Measurements from ENCODE around the gene EPN1. TPM values are rescaled to one million over a fixed set of nuclear protein-coding genes. Genes with fewer than 3 reads are reported as not detected.
A peak's percentile ranks its signal among the peaks of the same experiment; 100 is the strongest.

Gene EPN1
- total RNA-seq, 1 donor from 2014 or later: 145 TPM

DNA sequence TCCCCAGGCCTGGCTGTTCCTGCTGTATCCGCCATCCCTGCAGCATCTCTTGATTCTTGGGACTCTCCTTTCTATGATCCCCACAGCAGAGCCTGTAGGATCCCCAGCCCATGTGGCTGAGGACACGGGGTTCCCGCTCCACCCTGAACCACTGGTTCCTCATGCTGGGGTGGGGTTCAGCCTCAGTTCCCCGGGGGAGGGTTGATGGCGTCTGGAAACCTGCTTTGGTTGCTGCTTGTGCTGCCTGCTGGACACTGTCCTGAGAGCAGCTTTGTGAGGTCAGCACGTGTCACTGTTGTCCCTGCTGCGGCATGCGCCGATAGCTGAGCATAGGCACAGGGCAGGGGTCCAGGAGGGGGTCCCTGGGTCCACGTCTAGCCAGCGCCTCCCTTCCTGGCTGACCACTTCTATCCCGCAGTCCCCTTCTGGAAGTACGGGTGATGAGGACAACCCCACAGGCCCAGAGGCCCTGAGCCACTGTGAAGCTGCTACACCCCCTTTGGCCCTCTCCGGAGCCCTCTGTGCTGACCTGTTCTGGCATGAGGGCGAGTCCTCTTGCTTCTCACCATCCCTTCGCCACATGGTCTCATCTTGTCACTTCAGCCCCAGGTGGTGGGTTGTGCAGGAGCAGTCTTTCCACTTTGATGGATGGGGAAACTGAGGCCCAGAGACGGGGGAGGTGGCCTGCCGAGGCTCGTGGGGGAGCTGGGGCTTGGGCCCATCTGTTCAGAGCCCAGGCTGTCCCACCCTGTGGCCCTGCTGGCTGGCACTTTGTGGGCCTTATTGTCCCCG, 5.5 kb downstream of the EPN1 start:
- Histone ChIP-seq H2AFZ (ENCODE audit: low read depth, low read length) (no peak overlapping the region), H3K9me3 (ENCODE audit: insufficient read depth, low read depth, low read length) (no peaks in the 10 kb centered on the region), H3K9ac (ENCODE audit: low read length) (no peak overlapping the region), H3K4me1 (ENCODE audit: insufficient read depth, low read length) (peaks cover 26% of the 10 kb centered on the region), H4K20me1 (ENCODE audit: insufficient read depth, low read length) (peaks cover 93% of the 10 kb centered on the region), H3K4me2 (ENCODE audit: low read length) (no peak overlapping the region), H3K79me2 (ENCODE audit: insufficient read depth, low read length) (peaks cover 95% of the 10 kb centered on the region), H3K27me3 (ENCODE audit: insufficient read depth, low read length) (no peaks in the 10 kb centered on the region), H3K36me3 (ENCODE audit: insufficient read depth, low read length) (peaks cover 4% of the 10 kb centered on the region), H3K27ac (ENCODE audit: low read depth, low read length) (peak overlapping the region; percentile 6), H3K4me3 (ENCODE audit: insufficient read depth, low read depth, low read length) (no peak overlapping the region)
- Mint-ChIP-seq H3K4me1 (ENCODE audit: low read depth, unreplicated experiment) (peaks cover 31% of the 10 kb centered on the region), H3K36me3 (ENCODE audit: low read depth, unreplicated experiment) (peaks cover 19% of the 10 kb centered on the region), H3K9me3 (ENCODE audit: unreplicated experiment) (no peaks in the 10 kb centered on the region), H3K27ac (ENCODE audit: unreplicated experiment) (no peak overlapping the region), H3K27me3 (ENCODE audit: low read depth, unreplicated experiment) (no peaks in the 10 kb centered on the region), H3K4me3 (ENCODE audit: unreplicated experiment) (no peak overlapping the region)
- FAIRE-seq: no peak
- no peak for TF ChIP-seq EZH2 (IDR thresholded peaks at IDR 0.05; ENCODE audit: insufficient read depth, low read length)
- TF ChIP-seq, protein P1, sequence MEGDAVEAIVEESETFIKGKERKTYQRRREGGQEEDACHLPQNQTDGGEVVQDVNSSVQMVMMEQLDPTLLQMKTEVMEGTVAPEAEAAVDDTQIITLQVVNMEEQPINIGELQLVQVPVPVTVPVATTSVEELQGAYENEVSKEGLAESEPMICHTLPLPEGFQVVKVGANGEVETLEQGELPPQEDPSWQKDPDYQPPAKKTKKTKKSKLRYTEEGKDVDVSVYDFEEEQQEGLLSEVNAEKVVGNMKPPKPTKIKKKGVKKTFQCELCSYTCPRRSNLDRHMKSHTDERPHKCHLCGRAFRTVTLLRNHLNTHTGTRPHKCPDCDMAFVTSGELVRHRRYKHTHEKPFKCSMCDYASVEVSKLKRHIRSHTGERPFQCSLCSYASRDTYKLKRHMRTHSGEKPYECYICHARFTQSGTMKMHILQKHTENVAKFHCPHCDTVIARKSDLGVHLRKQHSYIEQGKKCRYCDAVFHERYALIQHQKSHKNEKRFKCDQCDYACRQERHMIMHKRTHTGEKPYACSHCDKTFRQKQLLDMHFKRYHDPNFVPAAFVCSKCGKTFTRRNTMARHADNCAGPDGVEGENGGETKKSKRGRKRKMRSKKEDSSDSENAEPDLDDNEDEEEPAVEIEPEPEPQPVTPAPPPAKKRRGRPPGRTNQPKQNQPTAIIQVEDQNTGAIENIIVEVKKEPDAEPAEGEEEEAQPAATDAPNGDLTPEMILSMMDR (IDR thresholded peaks at IDR 0.05; ENCODE audit: insufficient read depth, low read depth, low read length): no peak
- DNase-seq (ENCODE audit: low read depth): no peak

GRCh38 chr19:55681131-55682092, 6.4 kb downstream of the EPN1 start:
- Mint-ChIP-seq H3K36me3 (ENCODE audit: low read depth, unreplicated experiment) (peaks cover 19% of the 10 kb centered on the region), H3K9me3 (ENCODE audit: unreplicated experiment) (no peaks in the 10 kb centered on the region), H3K4me3 (ENCODE audit: unreplicated experiment) (no peak overlapping the region), H3K27ac (ENCODE audit: unreplicated experiment) (no peak overlapping the region), H3K27me3 (ENCODE audit: low read depth, unreplicated experiment) (no peaks in the 10 kb centered on the region), H3K4me1 (ENCODE audit: low read depth, unreplicated experiment) (peaks cover 33% of the 10 kb centered on the region)
- Histone ChIP-seq H3K9me3 (ENCODE audit: insufficient read depth, low read depth, low read length) (no peaks in the 10 kb centered on the region), H3K4me1 (ENCODE audit: insufficient read depth, low read length) (peaks cover 19% of the 10 kb centered on the region), H3K9ac (ENCODE audit: low read length) (no peak overlapping the region), H3K79me2 (ENCODE audit: insufficient read depth, low read length) (peaks cover 95% of the 10 kb centered on the region), H3K27ac (ENCODE audit: low read depth, low read length) (peak overlapping the region; percentile 6), H3K27me3 (ENCODE audit: insufficient read depth, low read length) (no peaks in the 10 kb centered on the region), H4K20me1 (ENCODE audit: insufficient read depth, low read length) (peaks cover 93% of the 10 kb centered on the region), H3K4me3 (ENCODE audit: insufficient read depth, low read depth, low read length) (no peak overlapping the region), H2AFZ (ENCODE audit: low read depth, low read length) (no peak overlapping the region), H3K4me2 (ENCODE audit: low read length) (no peak overlapping the region), H3K36me3 (ENCODE audit: insufficient read depth, low read length) (peaks cover 4% of the 10 kb centered on the region)
- DNase-seq (ENCODE audit: low read depth) (peak; percentile 22), FAIRE-seq (no peak)
- TF ChIP-seq EZH2 (IDR thresholded peaks at IDR 0.05; ENCODE audit: insufficient read depth, low read length): no peak
- TF ChIP-seq, protein P1 (IDR thresholded peaks at IDR 0.05; ENCODE audit: insufficient read depth, low read depth, low read length): no peak

Data from astrocyte (in vitro differentiated cells and primary cell).